K562 (cell line): ENCODE measurements around the gene AP3S1. TPM values are rescaled to one million over a fixed set of nuclear protein-coding genes. Genes with fewer than 3 reads are reported as not detected.

ENCODE experiments used
- ATAC-seq: fragments of 200-7000 bp; cut with Tn5 transposase; 3 replicates; pipeline ENCODE4 v1.9.1; 2020; ENCODE audit warnings: moderate library complexity
- BruUV-seq: library from RNA; stranded (reverse); fragments of 400-500 nt; replicated peaks from 2 replicates; lab custom pipeline; 2021; lab: Mats Ljungman, UMichigan
- CTCF ChIA-PET: fragments of 300-600 bp; formaldehyde crosslinking; extraction: SDS; loops from one replicate; lab custom pipeline; 2021; ENCODE audit warnings: low intra/inter-chr PET ratio; lab: Yijun Ruan, JAX
- POLR2A ChIA-PET: fragments of 300-600, 350-650 bp; sonication (Branson Sonifier 250); formaldehyde crosslinking; extraction: SDS; loops from one replicate; lab custom pipeline; 2021; ENCODE audit warnings: antibody characterized with exemption, inconsistent platforms; lab: Yijun Ruan, JAX
- DNase-seq, 4 experiments: peaks; one replicate each; pipeline versions ENCODE4 v3.0.0 to v3.0.0-alpha.2; 2011 to 2018; ENCODE audit warnings: low spot score in 3 of 4, mixed read lengths in 3 of 4; ENCODE audit errors: extremely low read depth in 1 of 4
- FAIRE-seq: peaks from 2 replicates; lab custom pipeline; 2011; peaks lifted over from hg19 to GRCh38; lab: Jason Lieb, UNC
- H2AFZ ChIP-seq: 2 replicates; pipeline ENCODE4 v1.6.0; 2011; ENCODE audit warnings: low read depth, low read length, control low read depth, inconsistent platforms
- H3K27ac ChIP-seq: fragments of 200-600 bp; 3 replicates; pipeline ENCODE4 v1.8.0; 2011; ENCODE audit warnings: low read depth, mild to moderate bottlenecking, control low read depth, inconsistent platforms, low read length, moderate library complexity, mixed read lengths; ENCODE audit errors: extremely low read depth
- H3K27me3 ChIP-seq, 2 experiments: fragments of 300-600 bp in 1 of 2; 2 replicates in 1 of 2; 3 replicates in 1 of 2; pipeline versions ENCODE4 v1.6.0 to v1.8.0; 2011; ENCODE audit warnings: inconsistent platforms in 2 of 2, low read length in 2 of 2, mild to moderate bottlenecking in 1 of 2, mixed read lengths in 1 of 2, moderate library complexity in 1 of 2; ENCODE audit not compliant: control insufficient read depth in 2 of 2, insufficient read depth in 2 of 2
- H3K36me3 ChIP-seq: fragments of 300-600 bp; 3 replicates; pipeline ENCODE4 v1.8.0; 2011; ENCODE audit warnings: mild to moderate bottlenecking, low read length, inconsistent platforms; ENCODE audit not compliant: control insufficient read depth, insufficient read depth
- H3K4me1 ChIP-seq, 2 experiments: fragments of 200-600 bp in 1 of 2; replicated peaks in 1 of 2; 2 replicates in 1 of 2; 3 replicates in 1 of 2; pipeline versions ENCODE4 v1.5.1 to v1.8.0; 2011; ENCODE audit warnings: inconsistent platforms in 2 of 2, low read length in 2 of 2, mild to moderate bottlenecking in 1 of 2, mixed read lengths in 1 of 2, moderate library complexity in 1 of 2; ENCODE audit not compliant: control insufficient read depth in 2 of 2, insufficient read depth in 2 of 2
- H3K4me2 ChIP-seq: 2 replicates; pipeline ENCODE4 v1.6.1; 2011; ENCODE audit warnings: low read length, control low read depth, inconsistent platforms, mixed read lengths; ENCODE audit not compliant: insufficient read depth
- H3K4me3 ChIP-seq: fragments of 200-600 bp; sonication (generic), shearing (Covaris generic); 2 replicates; pipeline ENCODE4 v1.5.1; 2016; ENCODE audit warnings: control low read depth, inconsistent platforms
- H3K79me2 ChIP-seq: fragments of 200-600 bp; 3 replicates; pipeline ENCODE4 v1.8.0; 2011; ENCODE audit warnings: low read length, inconsistent platforms; ENCODE audit not compliant: control insufficient read depth, insufficient read depth
- H3K9ac ChIP-seq, 2 experiments: 2 replicates each; pipeline versions ENCODE4 v1.6.0 to v1.6.1; 2011; ENCODE audit warnings: low read depth in 2 of 2, low read length in 2 of 2, control low read depth in 1 of 2, inconsistent platforms in 1 of 2, mild to moderate bottlenecking in 1 of 2, mixed read lengths in 1 of 2; ENCODE audit not compliant: insufficient read depth in 1 of 2
- H3K9me1 ChIP-seq: one replicate; pipeline ENCODE4 v1.6.0; 2011; ENCODE audit warnings: inconsistent platforms, mild to moderate bottlenecking, low read length, moderate library complexity; ENCODE audit not compliant: control insufficient read depth, insufficient read depth
- H3K9me3 ChIP-seq: replicated peaks from 2 replicates; pipeline ENCODE4 v1.5.1; 2011; ENCODE audit warnings: low read depth, low read length, inconsistent platforms; ENCODE audit not compliant: control insufficient read depth, insufficient read depth
- H4K20me1 ChIP-seq: replicated peaks from 2 replicates; pipeline ENCODE4 v1.6.1; 2011; ENCODE audit warnings: low read length, inconsistent platforms, mixed read lengths; ENCODE audit not compliant: control insufficient read depth, insufficient read depth
- CBX5 ChIP-seq: IDR thresholded peaks from 2 replicates; pipeline ENCODE4 v1.6.1; 2014; ENCODE audit warnings: low read depth, borderline replicate concordance
- ELF2 ChIP-seq: fragments of 250-450 bp; sonication (Bioruptor Pico); IDR thresholded peaks from 2 replicates; pipeline ENCODE4 v1.5.0; 2021; ENCODE audit warnings: mild to moderate bottlenecking
- GABPB1 ChIP-seq: sonication (generic); formaldehyde crosslinking; IDR thresholded peaks from 2 replicates; pipeline ENCODE4 v1.8.0; 2022; ENCODE audit warnings: mild to moderate bottlenecking, missing genetic modification reagents
- HCFC1 ChIP-seq: IDR thresholded peaks from 2 replicates; pipeline ENCODE4 v1.6.1; 2012; ENCODE audit warnings: low read depth, low read length, improper control_type of control experiment
- HNRNPH1 ChIP-seq: fragments of 200-400 bp; formaldehyde crosslinking; optimal IDR thresholded peaks from 2 replicates; pipeline ENCODE3; 2017; ENCODE audit warnings: low read depth, mild to moderate bottlenecking, low read length, moderate library complexity
- MCM2 ChIP-seq: fragments of 450-650 bp; IDR thresholded peaks from 2 replicates; pipeline ENCODE4 v1.6.1; 2017; ENCODE audit warnings: low read depth, mild to moderate bottlenecking
- MECOM ChIP-seq: fragments of 250-450 bp; sonication (Bioruptor Pico); IDR thresholded peaks from 2 replicates; pipeline ENCODE4 v1.8.0; 2022; ENCODE audit warnings: inconsistent platforms
- SMAD2 ChIP-seq: fragments of 150-350 bp; IDR thresholded peaks from 2 replicates; pipeline ENCODE4 v1.6.1; 2014; ENCODE audit warnings: low read depth, mild to moderate bottlenecking, low read length
- SNRNP70 ChIP-seq: fragments of 200-400 bp; formaldehyde crosslinking; optimal IDR thresholded peaks from 2 replicates; pipeline ENCODE3; 2017; ENCODE audit warnings: low read depth, low read length
- TBP ChIP-seq: optimal IDR thresholded peaks from 2 replicates; pipeline ENCODE3; 2011; ENCODE audit warnings: low read depth, low read length, improper control_type of control experiment
- TSHZ1 ChIP-seq: fragments of 250-450 bp; sonication (Bioruptor Pico); IDR thresholded peaks from 2 replicates; pipeline ENCODE4 v1.4.0; 2020; ENCODE audit warnings: mild to moderate bottlenecking, moderate library complexity
- XRCC4 ChIP-seq: IDR thresholded peaks from one replicate; pipeline ENCODE4 v1.6.1; 2011; ENCODE audit not compliant: insufficient read depth, insufficient read length; ENCODE audit errors: extremely low read depth
- ZNF133 ChIP-seq: fragments of 250-450 bp; sonication (Bioruptor Pico); IDR thresholded peaks from 2 replicates; pipeline ENCODE4 v1.4.0; 2020; ENCODE audit warnings: mild to moderate bottlenecking
- ZNF644 ChIP-seq: fragments of 200-800 bp; sonication (Bioruptor generic); IDR thresholded peaks from 2 replicates; pipeline ENCODE4 v1.6.1; 2016; ENCODE audit warnings: low read depth, missing genetic modification characterization, missing compliant biosample characterization
- ZNF707 ChIP-seq: fragments of 250-450 bp; sonication (Bioruptor Pico); conservative IDR thresholded peaks from 2 replicates; pipeline ENCODE4 v1.8.0; 2022; ENCODE audit warnings: inconsistent platforms, mild to moderate bottlenecking, moderate library complexity
- in situ Hi-C: fragments of 300-500 bp; cut with MboI; formaldehyde crosslinking; loops from 4 replicates; pipeline ENCODE4 v1.15.0; 2018; ENCODE audit warnings: inconsistent platforms, mixed read lengths
- intact Hi-C: fragments of 100-400 bp; cut with micrococcal nuclease; formaldehyde crosslinking; loops from 2 replicates; pipeline ENCODE4 v1.14.2; 2022
- polyA plus RNA-seq, 8 experiments: library from polyadenylated mRNA; depleted of rRNA in 4 of 8; stranded (reverse) in 5 of 8; unstranded in 3 of 8; fragments of >200 nt; fragmentation: Nextera tagmentation in 2 of 8; fragmentation: Illumina TruSeq in 1 of 8; extraction: Ambion mirVana in 2 of 8; extraction: Trizol in 1 of 8; gene quantifications; 2 replicates each; pipeline versions ENCODE4 v1.2.1 to v1.2.3, GENCODE V29; 2011 to 2014; ENCODE audit warnings: inconsistent platforms in 1 of 8, missing spikeins in 1 of 8
- total RNA-seq, 7 experiments: library from RNA; depleted of rRNA in 6 of 7; stranded (reverse); fragments of >200 nt in 6 of 7; fragmentation: Illumina TruSeq in 2 of 7; extraction: Trizol in 2 of 7; gene quantifications; 2 replicates each; pipeline versions ENCODE4 v1.2.1 to v1.2.3, GENCODE V29; 2011 to 2021; ENCODE audit warnings: low replicate concordance in 1 of 7
- TF ChIP-seq, protein P1 (sequence below): sonication (generic); formaldehyde crosslinking; IDR thresholded peaks from 2 replicates; pipeline ENCODE4 v1.8.0; 2022; ENCODE audit warnings: missing genetic modification reagents, mild to moderate bottlenecking, borderline replicate concordance
- TF ChIP-seq, protein P2 (sequence below), 2 experiments: fragments of 450-650 bp in 1 of 2; sonication (generic) in 1 of 2; formaldehyde crosslinking; conservative IDR thresholded peaks; 2 replicates each; pipeline versions ENCODE4 v1.4.0 to v1.8.1; 2020 to 2022; ENCODE audit warnings: mild to moderate bottlenecking in 1 of 2, missing genetic modification reagents in 1 of 2
- TF ChIP-seq, protein P3 (sequence below): fragments of 250-450 bp; sonication (Bioruptor Pico); IDR thresholded peaks from 2 replicates; pipeline ENCODE4 v1.9.0; 2021; ENCODE audit warnings: mild to moderate bottlenecking, inconsistent platforms

The AP3S1 gene
- total and polyA plus RNA-seq, 9 of the 15 experiments (the other 6 are each of a cell fraction or from before 2014, with no cell fraction given), result 46.1 to 106 (median 67.3) TPM

DNA sequence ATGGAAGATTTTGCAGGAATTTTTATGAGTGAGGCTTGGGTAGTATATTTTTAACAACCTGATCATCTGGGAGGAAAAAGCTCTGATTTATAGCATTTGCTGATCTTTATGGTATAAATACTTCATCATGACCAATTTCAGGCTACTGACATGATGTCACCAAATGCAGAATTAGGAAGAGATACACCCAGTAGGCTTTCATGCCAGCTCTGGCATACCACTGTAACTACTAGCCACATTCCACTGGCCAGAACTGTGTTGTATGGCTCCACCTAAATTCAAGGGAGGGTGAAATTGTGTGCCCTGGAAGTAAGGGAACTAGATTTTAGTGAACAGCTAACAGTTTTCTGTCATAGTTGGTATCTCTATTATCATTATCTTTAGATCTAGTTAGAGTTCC, 17.6 kb downstream of the AP3S1 start:
- POLR2A ChIA-PET, result no interaction called here
- H3K36me3 ChIP-seq, result no peaks in the 10 kb centered on the region
- no peak overlapping the region for H2AFZ ChIP-seq
- no peaks in the 10 kb centered on the region for H3K27me3 ChIP-seq
- BruUV-seq, result no TSS peak
- TF ChIP-seq, protein P1, sequence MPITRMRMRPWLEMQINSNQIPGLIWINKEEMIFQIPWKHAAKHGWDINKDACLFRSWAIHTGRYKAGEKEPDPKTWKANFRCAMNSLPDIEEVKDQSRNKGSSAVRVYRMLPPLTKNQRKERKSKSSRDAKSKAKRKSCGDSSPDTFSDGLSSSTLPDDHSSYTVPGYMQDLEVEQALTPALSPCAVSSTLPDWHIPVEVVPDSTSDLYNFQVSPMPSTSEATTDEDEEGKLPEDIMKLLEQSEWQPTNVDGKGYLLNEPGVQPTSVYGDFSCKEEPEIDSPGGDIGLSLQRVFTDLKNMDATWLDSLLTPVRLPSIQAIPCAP (CRISPR knock-in tag), result no peak
- TF ChIP-seq CBX5 (no peak), MECOM (CRISPR knock-in tag) (no peak), ELF2 (CRISPR knock-in tag) (no peak), TBP (no peak), SNRNP70 (no peak), ZNF707 (CRISPR knock-in tag) (no peak), SMAD2 (no peak), ZNF133 (CRISPR knock-in tag) (no peak), MCM2 (no peak), TSHZ1 (CRISPR knock-in tag) (no peak), XRCC4 (no peak), HNRNPH1 (no peak), HCFC1 (no peak), GABPB1 (CRISPR knock-in tag) (no peak), ZNF644 (no peak)
- TF ChIP-seq, protein P2, sequence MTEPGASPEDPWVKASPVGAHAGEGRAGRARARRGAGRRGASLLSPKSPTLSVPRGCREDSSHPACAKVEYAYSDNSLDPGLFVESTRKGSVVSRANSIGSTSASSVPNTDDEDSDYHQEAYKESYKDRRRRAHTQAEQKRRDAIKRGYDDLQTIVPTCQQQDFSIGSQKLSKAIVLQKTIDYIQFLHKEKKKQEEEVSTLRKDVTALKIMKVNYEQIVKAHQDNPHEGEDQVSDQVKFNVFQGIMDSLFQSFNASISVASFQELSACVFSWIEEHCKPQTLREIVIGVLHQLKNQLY (CRISPR knock-in tag; conservative IDR thresholded peaks at IDR 0.05), result no peak
- TF ChIP-seq, protein P3, sequence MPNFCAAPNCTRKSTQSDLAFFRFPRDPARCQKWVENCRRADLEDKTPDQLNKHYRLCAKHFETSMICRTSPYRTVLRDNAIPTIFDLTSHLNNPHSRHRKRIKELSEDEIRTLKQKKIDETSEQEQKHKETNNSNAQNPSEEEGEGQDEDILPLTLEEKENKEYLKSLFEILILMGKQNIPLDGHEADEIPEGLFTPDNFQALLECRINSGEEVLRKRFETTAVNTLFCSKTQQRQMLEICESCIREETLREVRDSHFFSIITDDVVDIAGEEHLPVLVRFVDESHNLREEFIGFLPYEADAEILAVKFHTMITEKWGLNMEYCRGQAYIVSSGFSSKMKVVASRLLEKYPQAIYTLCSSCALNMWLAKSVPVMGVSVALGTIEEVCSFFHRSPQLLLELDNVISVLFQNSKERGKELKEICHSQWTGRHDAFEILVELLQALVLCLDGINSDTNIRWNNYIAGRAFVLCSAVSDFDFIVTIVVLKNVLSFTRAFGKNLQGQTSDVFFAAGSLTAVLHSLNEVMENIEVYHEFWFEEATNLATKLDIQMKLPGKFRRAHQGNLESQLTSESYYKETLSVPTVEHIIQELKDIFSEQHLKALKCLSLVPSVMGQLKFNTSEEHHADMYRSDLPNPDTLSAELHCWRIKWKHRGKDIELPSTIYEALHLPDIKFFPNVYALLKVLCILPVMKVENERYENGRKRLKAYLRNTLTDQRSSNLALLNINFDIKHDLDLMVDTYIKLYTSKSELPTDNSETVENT (CRISPR knock-in tag), result no peak
- DNase-seq (no peak), FAIRE-seq (no peak), ATAC-seq (no peak)
- H3K79me2 ChIP-seq, result peaks cover 27% of the 10 kb centered on the region
- no peak overlapping the region for H3K27ac ChIP-seq
- H3K4me2 ChIP-seq, result no peak overlapping the region
- in situ Hi-C loops, result no loop called here
- no peak overlapping the region for H3K9ac ChIP-seq
- intact Hi-C loops, result no loop called here
- no peaks in the 10 kb centered on the region for H3K9me3 ChIP-seq
- CTCF ChIA-PET, result no interaction called here
- H4K20me1 ChIP-seq, result no peaks in the 10 kb centered on the region
- H3K9me1 ChIP-seq, result no peaks in the 10 kb centered on the region
- no peaks in the 10 kb centered on the region for H3K4me1 ChIP-seq
- H3K4me3 ChIP-seq, result no peak overlapping the region
